HEK293 (cell line): Measurements from ENCODE around the gene IL12B.

Experiments used
- CTCF ChIP-seq: fragments of 450-650 bp; formaldehyde crosslinking; IDR thresholded peaks from 2 replicates; pipeline ENCODE4 v1.5.1; 2016; ENCODE audit warnings: missing biosample characterization, missing genetic modification characterization
- ELK4 ChIP-seq: IDR thresholded peaks from 2 replicates; pipeline ENCODE4 v1.6.1; 2011; ENCODE audit warnings: mild to moderate bottlenecking, low read depth, low read length, borderline replicate concordance
- SP2 ChIP-seq: fragments of 450-650 bp; formaldehyde crosslinking; IDR thresholded peaks from 2 replicates; pipeline ENCODE4 v1.5.1; 2016; ENCODE audit warnings: missing biosample characterization, missing genetic modification characterization
- TCF7L2 ChIP-seq: IDR thresholded peaks from 2 replicates; pipeline ENCODE4 v1.6.1; 2011; ENCODE audit warnings: low read depth, mild to moderate bottlenecking, inconsistent platforms, low read length, moderate library complexity, borderline replicate concordance
- ZNF148 ChIP-seq: fragments of 450-650 bp; formaldehyde crosslinking; IDR thresholded peaks from 2 replicates; pipeline ENCODE4 v1.5.0; 2017; ENCODE audit warnings: missing biosample characterization, missing genetic modification characterization, borderline replicate concordance
- ZNF791 ChIP-seq: fragments of 450-650 bp; formaldehyde crosslinking; IDR thresholded peaks from 2 replicates; pipeline ENCODE4 v1.5.1; 2016; ENCODE audit warnings: missing biosample characterization, missing genetic modification characterization
- ZSCAN5A ChIP-seq: fragments of 450-650 bp; formaldehyde crosslinking; IDR thresholded peaks from 2 replicates; pipeline ENCODE4 v1.5.1; 2016; ENCODE audit warnings: missing biosample characterization, missing genetic modification characterization

GRCh38 chr5:159301466-159301865, 28.8 kb downstream of the IL12B start:
- TF ChIP-seq CTCF (tag by site-specific recombination): no peak
- no peak for TF ChIP-seq ELK4
- TF ChIP-seq ZNF791 (tag by site-specific recombination): no peak
- TF ChIP-seq ZNF148 (tag by site-specific recombination): no peak
- TF ChIP-seq TCF7L2: no peak
- TF ChIP-seq SP2 (tag by site-specific recombination): no peak
- no peak for TF ChIP-seq ZSCAN5A (tag by site-specific recombination)
